Measurements from ENCODE around the gene GNB1. TPM values are rescaled to one million over a fixed set of nuclear protein-coding genes. Genes with fewer than 3 reads are reported as not detected.

Gene GNB1
- total and polyA plus RNA-seq, 2 of the 4 experiments (the other 2 are of a cell fraction) = 73.5 to 371 TPM

DNA sequence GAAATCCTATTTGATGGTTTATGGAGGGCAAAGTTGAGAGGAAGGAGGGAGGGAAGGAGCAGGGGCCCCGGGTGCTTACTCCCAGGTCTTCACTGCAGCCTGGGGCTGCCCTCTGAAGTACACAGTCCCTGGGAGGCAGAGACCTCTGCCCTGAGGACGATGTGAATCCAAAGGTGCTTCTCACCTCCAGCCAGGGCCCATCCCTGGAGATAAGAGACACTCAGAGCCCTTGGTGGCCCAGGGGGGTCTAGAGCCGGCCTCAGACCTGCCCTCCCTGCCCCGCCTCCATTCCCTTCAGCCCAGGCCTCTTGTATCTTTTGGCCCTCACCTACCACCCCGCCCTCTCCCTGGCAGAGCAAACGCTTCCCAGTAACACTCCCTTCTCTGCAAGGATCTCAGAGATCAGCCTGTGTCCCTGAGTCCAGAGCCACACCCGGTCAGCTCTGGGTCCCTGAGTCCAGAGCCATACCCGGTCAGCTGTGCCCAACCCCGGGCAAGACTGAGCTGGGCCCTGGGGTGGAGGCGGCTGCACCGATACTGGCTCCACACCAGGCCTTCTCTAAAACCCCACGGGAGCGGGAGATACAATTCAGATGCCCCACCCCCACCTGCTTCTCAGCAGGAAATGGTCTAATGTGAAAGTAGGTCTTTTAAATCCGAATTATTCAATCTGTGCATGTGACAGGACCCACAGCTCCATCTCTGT is 3.6 kb upstream of the GNB1 start:
- dilution Hi-C loops (cut with HindIII; ENCODE audit: low sequenced_read_pairs, unreplicated experiment) = no loop called here

More for the DNA sequence above, 3.6 kb upstream of the GNB1 start:
- Histone ChIP-seq H3K4me2 (ENCODE audit: low read depth, low read length) (no peak overlapping the region), H3K56ac (ENCODE audit: extremely low read depth, insufficient read depth, low read length) (no peak overlapping the region), H4K91ac (ENCODE audit: insufficient read depth, low read depth, low read length) (no peak overlapping the region), H3K4me3 (ENCODE audit: insufficient read depth, low read depth, low read length) (no peak overlapping the region), H3K23ac (ENCODE audit: low read depth, low read length) (no peak overlapping the region), H3K9ac (ENCODE audit: low read depth, low read length) (no peak overlapping the region), H3K4me1 (ENCODE audit: control insufficient read depth, insufficient read depth, low read length) (peaks cover 8% of the 10 kb centered on the region), H2AK9ac (replicated peaks; ENCODE audit: low read depth, low read length, poor library complexity) (no peak overlapping the region), H3K14ac (replicated peaks; ENCODE audit: low read depth, low read length) (no peak overlapping the region), H4K20me1 (ENCODE audit: insufficient read depth, low read length) (peaks cover 6% of the 10 kb centered on the region), H4K5ac (ENCODE audit: low read depth, low read length) (no peak overlapping the region), H2BK5ac (ENCODE audit: low read depth, low read length, poor library complexity, severe bottlenecking) (no peak overlapping the region), H3K27ac (ENCODE audit: insufficient read depth, low read length) (no peak overlapping the region), H2AK5ac (ENCODE audit: low read depth, low read length) (0 out of 2 replicates have a peak overlapping the region, but pooled peaks have one; percentile 16), H3K9me3 (ENCODE audit: control insufficient read depth, insufficient read depth, low read length) (no peaks in the 10 kb centered on the region), H2BK15ac (ENCODE audit: low read depth, low read length) (no peak overlapping the region), H3K27me3 (ENCODE audit: control insufficient read depth, insufficient read depth, low read length) (peaks cover 2% of the 10 kb centered on the region; the same call in 1 of the 2 replicates), H4K8ac (ENCODE audit: low read depth in 2 of 2, low read length in 2 of 2) (no peak overlapping the region), H3K18ac (ENCODE audit: low read depth, low read length) (no peak overlapping the region), H3K4ac (ENCODE audit: low read depth, low read length) (no peak overlapping the region), H2AFZ (replicated peaks; ENCODE audit: low read length, poor library complexity) (peak overlapping the region; percentile 26), H2BK20ac (ENCODE audit: low read depth, low read length) (no peak overlapping the region), H3K79me1 (ENCODE audit: low read depth in 1 of 2, low read length in 2 of 2) (peaks cover 13 to 14% of the 10 kb centered on the region in 2 experiments), H3K36me3 (ENCODE audit: control insufficient read depth, insufficient read depth, low read length) (no peaks in the 10 kb centered on the region), H2BK120ac (ENCODE audit: low read depth, low read length) (no peak overlapping the region), H3K9me1 (ENCODE audit: insufficient read depth, low read length) (peaks cover 2% of the 10 kb centered on the region)
- WGBS, 2 experiments (ENCODE audit: extremely low coverage in 2 of 2, insufficient read length in 1 of 2) = 33% methylated on average over 4 of the region's 14 CpGs; no CpG with 5 or more reads in 1 of the 2 experiments
- ChIA-PET POLR2A (ENCODE audit: unreplicated experiment) (no interaction called here), CTCF (interaction anchor here (1.1 kb wide), 1 partner anchor 12 kb away, joined by 3 read pairs; no protein-coding TSS in a partner anchor)
- BruUV-seq (replicated peaks) = no TSS peak
- in situ Hi-C loops (cut with MboI; ENCODE audit: low sequenced_read_pairs) (no loop called here), intact Hi-C loops (cut with micrococcal nuclease) (no loop called here)
- DNase-seq (no peak), ATAC-seq (ENCODE audit: low read depth) (no peak)
- TF ChIP-seq, protein P1, sequence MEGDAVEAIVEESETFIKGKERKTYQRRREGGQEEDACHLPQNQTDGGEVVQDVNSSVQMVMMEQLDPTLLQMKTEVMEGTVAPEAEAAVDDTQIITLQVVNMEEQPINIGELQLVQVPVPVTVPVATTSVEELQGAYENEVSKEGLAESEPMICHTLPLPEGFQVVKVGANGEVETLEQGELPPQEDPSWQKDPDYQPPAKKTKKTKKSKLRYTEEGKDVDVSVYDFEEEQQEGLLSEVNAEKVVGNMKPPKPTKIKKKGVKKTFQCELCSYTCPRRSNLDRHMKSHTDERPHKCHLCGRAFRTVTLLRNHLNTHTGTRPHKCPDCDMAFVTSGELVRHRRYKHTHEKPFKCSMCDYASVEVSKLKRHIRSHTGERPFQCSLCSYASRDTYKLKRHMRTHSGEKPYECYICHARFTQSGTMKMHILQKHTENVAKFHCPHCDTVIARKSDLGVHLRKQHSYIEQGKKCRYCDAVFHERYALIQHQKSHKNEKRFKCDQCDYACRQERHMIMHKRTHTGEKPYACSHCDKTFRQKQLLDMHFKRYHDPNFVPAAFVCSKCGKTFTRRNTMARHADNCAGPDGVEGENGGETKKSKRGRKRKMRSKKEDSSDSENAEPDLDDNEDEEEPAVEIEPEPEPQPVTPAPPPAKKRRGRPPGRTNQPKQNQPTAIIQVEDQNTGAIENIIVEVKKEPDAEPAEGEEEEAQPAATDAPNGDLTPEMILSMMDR (conservative IDR thresholded peaks at IDR 0.05; ENCODE audit: low read depth, low read length) = no peak
- no peak for TF ChIP-seq CHD1 (IDR thresholded peaks at IDR 0.05; ENCODE audit: low read depth, low read length)
- TF ChIP-seq, protein P2, sequence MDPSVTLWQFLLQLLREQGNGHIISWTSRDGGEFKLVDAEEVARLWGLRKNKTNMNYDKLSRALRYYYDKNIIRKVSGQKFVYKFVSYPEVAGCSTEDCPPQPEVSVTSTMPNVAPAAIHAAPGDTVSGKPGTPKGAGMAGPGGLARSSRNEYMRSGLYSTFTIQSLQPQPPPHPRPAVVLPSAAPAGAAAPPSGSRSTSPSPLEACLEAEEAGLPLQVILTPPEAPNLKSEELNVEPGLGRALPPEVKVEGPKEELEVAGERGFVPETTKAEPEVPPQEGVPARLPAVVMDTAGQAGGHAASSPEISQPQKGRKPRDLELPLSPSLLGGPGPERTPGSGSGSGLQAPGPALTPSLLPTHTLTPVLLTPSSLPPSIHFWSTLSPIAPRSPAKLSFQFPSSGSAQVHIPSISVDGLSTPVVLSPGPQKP (IDR thresholded peaks at IDR 0.05; ENCODE audit: borderline replicate concordance, low read depth, low read length) = no peak
- TF ChIP-seq, protein P3, sequence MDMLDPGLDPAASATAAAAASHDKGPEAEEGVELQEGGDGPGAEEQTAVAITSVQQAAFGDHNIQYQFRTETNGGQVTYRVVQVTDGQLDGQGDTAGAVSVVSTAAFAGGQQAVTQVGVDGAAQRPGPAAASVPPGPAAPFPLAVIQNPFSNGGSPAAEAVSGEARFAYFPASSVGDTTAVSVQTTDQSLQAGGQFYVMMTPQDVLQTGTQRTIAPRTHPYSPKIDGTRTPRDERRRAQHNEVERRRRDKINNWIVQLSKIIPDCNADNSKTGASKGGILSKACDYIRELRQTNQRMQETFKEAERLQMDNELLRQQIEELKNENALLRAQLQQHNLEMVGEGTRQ (IDR thresholded peaks at IDR 0.05; ENCODE audit: low read depth, low read length) = no peak
- no peak for TF ChIP-seq CEBPB (IDR thresholded peaks at IDR 0.05; ENCODE audit: low read depth, low read length)
- no peak for TF ChIP-seq MAFK (IDR thresholded peaks at IDR 0.05; ENCODE audit: low read depth, low read length)
- no peak for TF ChIP-seq RAD21 (IDR thresholded peaks at IDR 0.05; ENCODE audit: low read length)
- TF ChIP-seq SMC3 (IDR thresholded peaks at IDR 0.05; ENCODE audit: low read depth, low read length) = no peak
- no peak for TF ChIP-seq BHLHE40 (IDR thresholded peaks at IDR 0.05; ENCODE audit: low read depth, low read length)
- TF ChIP-seq RFX5 (IDR thresholded peaks at IDR 0.05; ENCODE audit: low read depth, low read length) = no peak
- no peak for TF ChIP-seq NFE2L2 (IDR thresholded peaks at IDR 0.05; ENCODE audit: low read depth, low read length)

Data from IMR-90 (cell line).